ENCODE results near the gene SND1. TPM values are rescaled to one million over a fixed set of nuclear protein-coding genes. Genes with fewer than 3 reads are reported as not detected.
"Not testable (repeated sequence)": the region's sequence is repeated elsewhere in the genome, so short reads cannot be mapped to it uniquely, and the experiment has no call there.

Gene SND1
- total RNA-seq, 1 experiment from 2014 or later = 106 TPM

DNA sequence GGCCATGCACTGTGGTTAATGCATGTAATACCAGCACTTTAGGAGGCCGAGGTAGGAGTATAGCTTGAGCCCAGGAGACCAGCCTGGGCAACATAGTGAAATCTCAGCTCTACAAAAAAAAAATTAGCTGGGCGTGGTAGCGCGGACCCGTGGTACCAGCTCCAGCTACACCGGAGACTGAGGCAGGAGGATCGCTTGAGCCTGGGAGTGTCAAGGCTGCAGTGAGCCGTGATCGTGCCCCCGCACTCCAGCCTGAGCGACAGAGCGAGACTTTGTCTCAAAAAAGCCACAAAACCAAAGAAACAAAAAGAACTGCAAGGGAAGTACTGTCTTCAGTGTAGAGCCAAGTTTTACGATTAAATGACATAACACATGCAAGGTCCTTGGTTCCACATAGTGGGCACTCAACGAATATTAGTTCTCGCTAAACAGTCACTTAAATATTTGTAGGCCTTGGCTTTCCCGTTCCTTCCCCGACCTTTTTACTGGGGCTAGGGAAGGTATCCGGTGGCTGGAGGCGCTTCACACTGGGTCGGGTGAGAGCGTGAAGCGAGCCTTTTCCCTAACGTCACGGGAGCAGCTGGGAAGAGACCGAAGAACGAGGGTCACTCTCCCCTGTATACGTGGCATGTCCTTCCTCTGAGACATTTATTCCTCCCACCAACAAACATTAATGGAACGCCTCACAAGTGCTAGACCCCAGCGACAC, 993 bp upstream of the SND1 start:
- in situ Hi-C loops (cut with HindIII; ENCODE audit: low pct_unique_long_range_greater_than_20kb, low sequenced_read_pairs) = no loop called here

DNA sequence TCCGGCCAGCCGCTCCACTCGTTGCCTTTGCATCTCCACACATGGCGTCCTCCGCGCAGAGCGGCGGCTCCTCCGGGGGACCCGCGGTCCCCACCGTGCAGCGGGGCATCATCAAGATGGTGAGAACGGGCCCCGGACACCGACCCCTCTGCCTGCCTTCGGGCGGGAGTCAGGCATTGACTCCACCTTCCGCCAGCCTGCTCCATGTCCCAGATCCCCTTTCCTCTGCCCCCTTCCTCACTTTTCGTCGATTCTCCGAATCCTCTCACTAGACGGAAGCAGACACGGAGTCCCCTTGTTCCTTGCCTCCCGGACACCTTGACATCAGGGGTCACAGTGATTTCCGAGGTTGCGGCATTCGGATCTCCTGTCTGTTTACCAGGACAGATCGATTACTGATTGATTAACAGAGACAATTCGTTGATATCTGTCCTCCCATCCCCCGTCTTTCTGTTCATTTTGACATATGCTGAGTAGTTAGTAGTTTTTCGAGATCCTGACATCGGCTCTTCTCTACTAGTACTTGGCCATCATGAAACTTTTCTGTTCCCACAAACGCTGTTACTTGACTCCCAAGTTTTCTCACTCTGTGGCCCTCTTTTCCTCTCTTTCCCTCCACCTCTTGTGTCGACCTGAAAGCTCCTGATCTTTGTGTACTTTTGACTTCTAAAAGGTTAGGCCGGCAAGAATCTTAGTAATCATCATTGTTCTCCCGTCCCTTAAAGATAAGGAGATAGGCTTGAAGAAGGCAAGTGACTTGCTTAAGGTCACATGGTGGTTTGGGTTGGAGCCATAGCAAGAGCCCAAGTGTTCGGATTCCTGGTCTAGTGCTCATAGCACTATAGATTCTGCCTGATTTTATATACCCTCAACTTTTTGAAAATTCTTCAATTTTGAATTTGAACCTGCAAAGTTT, 597 bp downstream of the SND1 start:
- in situ Hi-C loops (cut with HindIII; ENCODE audit: low pct_unique_long_range_greater_than_20kb, low sequenced_read_pairs) = no loop called here
- peak; percentile 15 for DNase-seq (ENCODE audit: low read depth)

More for the DNA sequence above, 993 bp upstream of the SND1 start:
- no peak for DNase-seq (ENCODE audit: low read depth)

DNA sequence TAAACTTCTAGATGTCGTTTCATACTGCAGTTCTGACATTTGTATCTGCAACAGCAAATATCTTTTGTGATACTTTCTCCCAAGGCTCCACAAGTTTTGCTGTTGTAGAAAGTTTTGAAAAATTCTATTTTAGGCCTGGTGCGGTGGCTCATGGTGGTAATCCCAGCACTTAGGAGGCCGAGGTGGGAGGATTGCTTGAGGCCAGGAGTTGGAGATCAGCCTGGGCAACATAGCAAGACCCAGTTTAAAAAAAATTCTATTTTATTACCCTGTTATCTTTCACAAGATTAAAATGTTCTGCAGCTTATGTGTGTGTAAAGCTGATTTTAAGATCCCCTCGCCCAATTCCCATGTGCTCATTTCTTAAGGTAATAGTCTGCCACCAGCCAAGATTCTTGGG, 1.4 kb downstream of the SND1 start:
- DNase-seq (ENCODE audit: low read depth) = no peak
- in situ Hi-C loops (cut with HindIII; ENCODE audit: low pct_unique_long_range_greater_than_20kb, low sequenced_read_pairs) = no loop called here

DNA sequence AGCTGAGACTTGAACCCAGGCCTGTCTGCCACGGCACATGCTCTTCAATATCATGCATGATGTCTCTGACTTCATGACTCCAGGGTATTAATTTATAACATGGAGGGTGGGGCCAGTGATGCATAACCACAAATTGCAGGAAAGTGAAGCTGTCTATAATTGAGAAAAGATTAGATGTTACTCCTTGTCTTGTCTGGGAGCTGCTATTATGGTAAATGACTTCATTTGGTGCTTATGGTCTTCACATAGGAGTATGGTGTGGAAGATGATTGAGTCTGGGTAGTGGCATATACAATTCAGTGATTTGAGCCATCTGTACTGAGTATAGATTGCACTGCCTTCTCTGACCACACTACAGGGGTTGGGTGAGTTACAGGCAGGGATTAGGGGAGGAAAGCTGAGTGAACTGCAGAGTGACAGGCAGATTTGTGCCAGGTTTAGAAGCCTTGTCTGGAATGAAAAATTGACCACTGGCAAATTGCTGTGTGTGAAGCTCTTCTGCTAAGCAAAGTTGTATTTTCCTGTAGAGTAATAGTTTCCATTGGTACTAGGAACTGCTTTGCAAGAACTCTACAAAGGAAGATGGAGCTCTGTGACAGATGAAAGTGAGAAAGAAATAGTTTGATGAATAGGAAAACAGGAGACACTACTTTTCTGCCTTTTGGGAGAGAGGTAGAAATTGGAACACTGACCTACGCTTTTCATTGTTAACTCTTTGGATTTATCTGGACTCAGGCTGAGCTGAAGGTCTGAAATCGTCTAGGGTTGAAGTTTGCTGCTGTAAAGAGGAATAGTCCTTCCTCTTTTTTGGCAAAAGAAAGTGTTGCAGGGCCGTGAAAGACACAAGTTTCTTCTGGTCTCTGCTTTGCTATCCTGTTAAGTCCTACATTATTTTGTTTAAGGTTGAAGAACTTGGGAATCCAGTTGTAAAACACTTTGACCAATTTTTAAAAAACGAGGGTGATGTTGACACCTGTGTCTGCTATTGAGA, 2.7 kb downstream of the SND1 start:
- DNase-seq (ENCODE audit: low read depth) = peak; percentile 7
- in situ Hi-C loops (cut with HindIII; ENCODE audit: low pct_unique_long_range_greater_than_20kb, low sequenced_read_pairs) = no loop called here

DNA sequence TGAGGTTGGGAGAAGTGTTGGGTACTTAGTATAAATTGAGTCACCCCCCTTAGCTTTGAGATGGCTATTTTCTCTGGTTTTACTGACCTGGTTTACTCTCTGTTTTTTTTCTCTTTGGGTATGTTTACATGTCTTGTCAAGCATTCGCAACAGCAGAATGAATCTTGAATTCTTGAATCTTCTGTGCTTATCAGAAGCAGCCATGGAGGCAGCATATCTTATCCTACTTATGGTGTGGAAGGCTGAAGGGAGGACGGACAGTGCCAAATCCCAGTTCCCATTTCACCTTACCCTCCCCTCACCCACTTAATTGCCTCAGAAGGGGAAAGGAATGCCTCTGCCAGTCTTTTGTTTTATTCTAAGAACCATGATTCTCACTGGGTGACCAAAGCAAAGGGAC, 3.7 kb downstream of the SND1 start:
- in situ Hi-C loops (cut with HindIII; ENCODE audit: low pct_unique_long_range_greater_than_20kb, low sequenced_read_pairs) = no loop called here

DNA sequence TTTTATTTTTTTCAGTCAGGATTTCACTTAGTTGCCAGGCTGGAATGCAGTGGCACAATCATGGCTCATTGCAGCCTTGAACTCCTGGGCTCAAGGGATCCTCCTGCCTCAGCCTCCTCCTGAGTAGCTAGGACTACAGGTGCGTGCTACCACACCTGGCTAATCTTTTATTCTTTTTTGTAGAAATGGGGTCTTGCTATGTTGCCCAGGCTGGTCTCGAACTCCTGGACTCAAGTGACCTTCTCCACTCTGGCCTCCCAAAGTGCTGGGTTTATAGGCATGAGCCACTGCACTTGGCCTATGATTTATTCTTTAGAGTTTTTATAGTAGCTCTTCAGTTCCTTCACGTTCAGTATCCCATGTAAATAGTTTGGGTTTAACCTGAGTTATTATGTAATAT, 5.5 kb downstream of the SND1 start:
- in situ Hi-C loops (cut with HindIII; ENCODE audit: low pct_unique_long_range_greater_than_20kb, low sequenced_read_pairs) = no loop called here
- no peak for DNase-seq (ENCODE audit: low read depth)

More for the DNA sequence above, 3.7 kb downstream of the SND1 start:
- DNase-seq (ENCODE audit: low read depth) = no peak

DNA sequence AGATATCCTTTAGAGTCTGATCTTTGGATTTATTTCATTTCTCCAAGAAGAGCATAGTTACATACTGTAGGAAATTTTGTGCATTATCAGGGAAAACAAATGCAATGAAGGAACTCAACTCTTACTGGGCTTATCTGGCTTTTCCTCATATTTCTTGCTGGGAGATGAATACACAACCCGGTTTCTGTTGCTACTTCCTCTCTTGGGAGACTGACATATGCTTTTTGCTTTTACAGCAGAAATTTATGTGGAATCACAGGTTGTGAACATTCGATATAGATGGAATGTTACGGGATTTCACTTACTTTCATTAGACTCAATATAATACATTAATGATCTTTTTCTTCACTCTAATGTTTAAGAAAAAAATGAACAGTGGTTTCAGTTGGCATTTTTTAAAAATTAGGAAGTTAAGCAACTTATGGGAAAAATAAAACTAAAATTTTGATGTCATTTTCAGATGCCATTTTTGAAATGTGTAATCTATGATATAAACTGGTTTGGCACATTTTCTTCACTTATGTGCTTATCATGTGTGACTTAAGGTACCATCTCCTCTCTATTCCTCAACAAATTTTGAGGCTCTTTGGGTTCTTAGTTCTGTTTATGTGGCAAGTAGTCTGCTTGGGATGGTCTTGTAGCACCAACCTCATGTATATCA, 7.1 kb downstream of the SND1 start:
- no peak for DNase-seq (ENCODE audit: low read depth)
- in situ Hi-C loops (cut with HindIII; ENCODE audit: low pct_unique_long_range_greater_than_20kb, low sequenced_read_pairs) = no loop called here

DNA sequence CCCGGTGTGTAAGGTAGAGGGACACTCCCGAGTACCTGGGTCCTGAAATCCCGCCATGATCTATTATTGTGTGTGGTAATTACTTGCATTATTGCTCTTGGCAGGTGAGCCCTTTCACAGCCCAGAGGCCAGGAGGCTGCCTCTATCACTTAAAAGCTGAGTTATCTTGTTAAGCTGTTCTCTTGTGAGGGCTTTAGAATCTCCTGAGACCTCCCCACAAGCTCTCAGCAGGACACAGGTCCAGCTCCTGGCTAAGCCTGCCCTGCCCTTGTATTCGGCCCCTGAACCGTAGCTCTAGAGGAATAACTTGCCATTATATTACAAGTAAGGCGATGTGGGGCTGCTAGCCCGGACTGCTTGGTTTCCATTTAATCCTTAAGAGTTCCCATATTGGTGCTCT, 13.9 kb downstream of the SND1 start:
- in situ Hi-C loops (cut with HindIII; ENCODE audit: low pct_unique_long_range_greater_than_20kb, low sequenced_read_pairs) = no loop called here

DNA sequence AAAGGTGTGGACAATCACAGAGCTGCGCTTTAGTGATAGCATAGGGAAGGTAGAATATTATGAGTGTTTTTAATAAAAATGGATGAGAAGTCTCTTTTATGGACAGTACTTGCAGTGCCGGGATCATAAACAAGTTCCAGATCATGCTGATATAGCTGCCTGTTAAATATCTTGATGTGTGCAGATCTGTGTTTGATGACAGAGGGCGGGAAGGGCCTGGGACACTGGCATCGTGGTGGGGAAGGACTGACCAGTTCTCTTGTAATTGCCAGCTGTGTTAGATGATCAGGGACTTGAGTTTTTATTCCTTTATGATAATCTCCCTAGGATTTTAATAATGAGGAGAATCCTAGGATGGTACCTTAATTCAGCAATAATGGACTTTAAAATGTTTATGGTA, 14.6 kb downstream of the SND1 start:
- no peak for DNase-seq (ENCODE audit: low read depth)

More for the DNA sequence above, 13.9 kb downstream of the SND1 start:
- no peak for DNase-seq (ENCODE audit: low read depth)

DNA sequence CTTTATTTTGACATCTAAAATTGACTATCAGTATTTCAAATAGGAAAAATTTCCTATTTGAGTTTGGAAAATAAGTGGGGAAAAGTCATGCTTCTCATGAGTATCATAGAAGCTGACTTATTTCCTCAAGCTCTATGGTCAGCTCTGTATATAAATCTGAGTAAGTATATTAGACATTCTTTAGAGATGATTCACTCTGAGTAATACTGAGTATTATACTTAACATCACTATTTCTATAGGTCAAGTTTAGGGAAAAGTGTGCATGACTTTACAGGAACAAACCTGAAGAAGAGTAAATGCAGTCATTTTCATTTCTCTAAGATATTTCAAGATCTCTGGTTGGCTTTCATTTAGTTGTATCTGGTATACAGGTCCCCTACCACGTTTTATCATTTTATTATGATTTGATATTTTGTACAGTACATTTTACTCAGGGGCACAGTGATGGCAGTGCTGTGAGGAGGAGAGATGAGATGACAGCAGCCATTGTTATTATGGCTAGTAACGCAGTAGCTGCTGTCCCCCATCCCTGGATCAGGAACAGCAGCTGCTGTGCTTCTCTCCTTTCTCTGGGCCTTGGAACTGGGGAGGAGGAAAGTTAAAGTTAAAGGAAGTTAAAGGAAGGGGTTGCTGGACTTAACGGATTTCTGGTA, 15.2 kb downstream of the SND1 start:
- in situ Hi-C loops (cut with HindIII; ENCODE audit: low pct_unique_long_range_greater_than_20kb, low sequenced_read_pairs) = no loop called here
- DNase-seq (ENCODE audit: low read depth) = no peak

More for the DNA sequence above, 14.6 kb downstream of the SND1 start:
- in situ Hi-C loops (cut with HindIII; ENCODE audit: low pct_unique_long_range_greater_than_20kb, low sequenced_read_pairs) = no loop called here

DNA sequence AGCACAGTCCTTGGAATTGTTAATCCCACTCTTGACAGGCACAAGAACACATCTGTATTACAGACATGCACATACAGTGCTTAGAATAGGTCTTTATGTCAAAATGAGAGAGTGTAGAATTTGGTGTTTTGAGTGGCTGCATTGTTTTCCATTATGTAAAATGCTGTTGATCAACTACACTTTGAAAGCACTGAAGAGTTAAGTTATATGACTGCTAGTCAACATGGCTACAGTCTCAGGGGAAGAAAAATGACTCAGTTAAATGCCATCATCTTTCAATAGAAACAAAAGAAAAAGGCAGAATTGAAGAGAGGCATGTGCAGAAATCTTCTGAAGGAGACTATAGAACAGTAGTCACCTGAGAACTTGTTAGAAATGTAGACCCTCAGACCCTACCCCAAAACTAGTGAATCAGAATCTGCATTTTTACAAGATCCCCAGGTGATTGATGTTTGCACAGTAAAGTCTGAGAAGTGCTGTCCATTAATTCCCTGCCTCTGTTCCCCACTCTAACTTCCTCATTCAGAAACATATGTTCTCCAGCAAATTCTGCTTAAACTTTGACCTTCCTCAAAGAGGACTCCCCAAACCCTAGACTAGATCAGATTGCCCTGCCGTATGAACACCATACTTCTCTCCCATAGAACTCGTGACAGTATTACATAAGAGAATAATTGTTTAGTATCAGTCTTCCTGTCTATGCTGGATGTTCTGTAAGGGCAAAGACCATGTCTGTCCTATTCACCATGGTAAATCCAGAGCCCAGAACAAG, 16.0 kb downstream of the SND1 start:
- in situ Hi-C loops (cut with HindIII; ENCODE audit: low pct_unique_long_range_greater_than_20kb, low sequenced_read_pairs) = no loop called here
- DNase-seq (ENCODE audit: low read depth) = no peak

DNA sequence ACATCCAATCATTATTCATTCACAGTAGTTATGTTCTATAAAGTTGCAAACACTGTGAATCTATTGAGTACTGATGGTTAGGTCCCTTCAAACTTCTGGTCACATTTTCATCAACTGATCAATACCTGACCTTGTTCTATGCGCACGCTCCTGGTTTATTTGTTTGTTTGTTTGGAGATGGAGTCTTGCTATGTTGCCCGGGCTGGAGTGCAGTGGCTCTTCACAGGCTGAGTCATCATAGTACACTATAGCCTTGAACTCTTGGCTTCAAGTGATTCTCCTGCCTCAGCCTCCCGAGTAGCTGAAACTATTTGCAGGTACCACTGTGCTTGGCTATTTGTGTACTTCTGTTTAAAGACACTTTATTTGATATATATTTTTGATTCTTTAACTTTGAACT, 19.3 kb downstream of the SND1 start:
- in situ Hi-C loops (cut with HindIII; ENCODE audit: low pct_unique_long_range_greater_than_20kb, low sequenced_read_pairs) = no loop called here
- no peak for DNase-seq (ENCODE audit: low read depth)

DNA sequence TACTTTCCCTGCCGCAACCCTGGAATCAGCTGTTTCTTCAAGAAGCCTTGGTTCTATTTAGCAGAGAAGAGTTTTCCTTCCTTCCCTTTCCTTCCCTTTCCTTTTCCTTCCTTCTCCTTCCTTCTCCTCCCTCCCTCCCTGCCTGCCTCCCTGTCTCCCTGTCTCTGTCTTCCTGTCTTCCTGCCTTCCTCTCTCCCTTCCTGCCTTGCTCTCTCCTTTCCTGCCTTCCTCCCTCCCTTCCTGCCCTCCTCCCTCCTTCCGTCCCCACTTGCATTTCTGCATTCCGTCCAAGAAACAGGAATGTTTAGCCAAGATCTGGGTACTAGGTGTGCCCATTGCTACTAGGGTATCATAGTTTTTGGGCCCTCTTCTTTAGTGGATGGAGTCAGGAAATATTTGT, 21.9 kb downstream of the SND1 start:
- in situ Hi-C loops (cut with HindIII; ENCODE audit: low pct_unique_long_range_greater_than_20kb, low sequenced_read_pairs) = no loop called here

DNA sequence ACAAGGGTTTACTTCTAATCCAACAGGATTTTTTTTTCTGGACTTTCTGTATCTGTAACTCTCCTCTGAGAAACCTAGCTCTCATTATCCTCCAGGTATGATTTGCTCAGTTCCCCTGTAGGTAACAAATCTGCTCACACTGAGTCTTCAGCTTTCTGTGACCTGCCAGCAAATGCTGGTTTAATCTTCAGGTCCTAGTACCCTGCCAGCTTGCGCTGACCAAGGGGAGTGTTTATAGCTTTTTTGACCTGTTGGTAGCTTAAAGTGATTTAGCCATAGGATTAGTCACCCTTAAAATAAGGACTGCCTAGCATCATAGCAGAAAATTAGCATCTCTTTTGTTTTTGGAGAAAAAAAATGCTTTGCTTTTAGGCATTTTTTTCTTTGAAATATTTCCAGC, 22.4 kb downstream of the SND1 start:
- in situ Hi-C loops (cut with HindIII; ENCODE audit: low pct_unique_long_range_greater_than_20kb, low sequenced_read_pairs) = no loop called here
- DNase-seq (ENCODE audit: low read depth) = no peak

More for the DNA sequence above, 21.9 kb downstream of the SND1 start:
- no peak for DNase-seq (ENCODE audit: low read depth)

DNA sequence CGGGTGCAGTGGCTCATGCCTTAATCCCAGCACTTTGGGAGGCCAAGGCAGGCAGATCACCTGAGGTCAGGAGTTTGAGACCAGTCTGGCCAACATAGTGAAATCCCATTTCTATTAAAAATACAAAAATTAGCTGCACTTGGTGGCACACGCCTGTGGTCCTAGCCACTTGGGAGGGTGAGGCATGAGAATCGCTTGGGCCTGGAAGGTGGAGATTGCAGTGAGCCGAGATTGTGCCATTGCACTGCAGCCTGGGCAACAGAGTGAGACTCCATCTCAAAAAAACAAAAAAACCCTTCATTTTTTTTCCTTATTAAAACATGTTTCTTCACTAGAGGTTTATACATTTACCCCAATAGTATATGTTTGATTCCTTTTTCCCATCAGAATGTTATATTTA, 22.9 kb downstream of the SND1 start:
- in situ Hi-C loops (cut with HindIII; ENCODE audit: low pct_unique_long_range_greater_than_20kb, low sequenced_read_pairs); DNase-seq (ENCODE audit: low read depth): not testable (repeated sequence)

DNA sequence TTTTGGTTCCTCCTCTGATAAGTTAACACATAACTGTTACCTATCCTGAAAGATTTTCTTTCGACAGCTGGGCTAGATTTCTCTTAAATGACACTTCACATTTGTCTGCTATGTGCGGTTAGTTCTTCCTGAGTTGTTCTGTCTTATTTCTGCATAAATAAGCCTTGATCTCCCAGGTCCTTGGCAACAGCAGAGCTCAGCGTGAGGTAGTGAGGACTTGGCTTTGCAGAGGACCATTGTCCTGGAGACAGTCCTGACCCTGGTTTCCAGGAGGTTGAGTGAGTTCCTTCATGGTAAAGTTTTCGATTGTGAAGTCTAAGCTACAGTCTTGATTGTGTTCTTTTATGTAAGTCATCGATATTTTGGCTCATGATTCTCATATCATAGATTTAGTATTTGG, 23.7 kb downstream of the SND1 start:
- in situ Hi-C loops (cut with HindIII; ENCODE audit: low pct_unique_long_range_greater_than_20kb, low sequenced_read_pairs) = no loop called here
- no peak for DNase-seq (ENCODE audit: low read depth)

All from Caki2 (cell line).